COLO668 (cell line): Measurements from ENCODE around the gene SREK1IP1.

Experiments
- DNase-seq: peaks from one replicate; lab custom pipeline; 2025; ENCODE audit not compliant: unreplicated experiment; lab: John Stamatoyannopoulos, UW

SREK1IP1 gene

DNA sequence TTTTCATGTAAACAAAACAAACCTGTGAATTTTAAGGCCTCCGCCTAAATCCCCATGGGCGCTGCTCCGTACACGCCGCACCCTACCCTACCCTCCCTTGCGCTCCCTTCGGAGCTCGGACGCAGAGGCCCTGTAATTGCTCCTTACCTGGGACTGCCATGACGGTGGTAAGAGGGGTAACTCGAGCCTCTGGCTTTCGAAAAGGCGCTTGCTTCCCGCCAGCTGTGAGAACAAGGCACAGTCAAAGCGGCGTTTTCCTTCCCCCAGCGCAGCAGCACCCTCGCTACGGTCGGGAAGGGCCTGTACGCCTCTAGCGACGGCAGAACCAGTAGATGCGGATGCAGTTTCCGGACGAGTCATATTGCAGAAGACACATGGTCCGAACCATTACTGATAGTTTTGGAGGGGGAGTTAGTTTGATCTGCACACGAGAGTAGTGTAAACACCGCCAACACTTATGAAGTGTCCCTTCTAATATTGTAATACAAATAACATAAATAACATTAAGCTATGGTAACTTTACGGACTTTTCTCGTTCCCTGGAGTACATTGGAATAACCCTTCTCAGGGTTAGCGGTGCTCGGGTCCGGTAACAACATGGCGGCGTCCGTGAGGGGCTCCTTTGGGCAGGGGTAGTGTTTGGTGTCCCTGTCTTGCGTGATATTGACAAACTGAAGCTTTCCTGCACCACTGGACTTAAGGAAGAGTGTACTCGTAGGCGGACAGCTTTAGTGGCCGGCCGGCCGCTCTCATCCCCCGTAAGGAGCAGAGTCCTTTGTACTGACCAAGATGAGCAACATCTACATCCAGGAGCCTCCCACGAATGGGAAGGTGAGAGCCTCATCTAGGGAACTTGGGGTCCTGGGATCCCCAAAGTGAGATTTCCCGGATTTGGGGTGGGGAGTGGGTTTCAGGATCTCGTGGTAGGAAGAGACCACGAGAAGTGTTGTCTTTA lies at the start of gene SREK1IP1, which contains the start of gene CWC27:
TSS of gene SREK1IP1 (minus strand) at position 334 of the 955 bp plus-strand sequence. CDS start at position 160, 174 bp downstream.
TSS of gene CWC27 (plus strand) at position 573 of the 955 bp plus-strand sequence. CDS start at position 790, 217 bp downstream.
- DNase-seq: peak; percentile 76

DNA sequence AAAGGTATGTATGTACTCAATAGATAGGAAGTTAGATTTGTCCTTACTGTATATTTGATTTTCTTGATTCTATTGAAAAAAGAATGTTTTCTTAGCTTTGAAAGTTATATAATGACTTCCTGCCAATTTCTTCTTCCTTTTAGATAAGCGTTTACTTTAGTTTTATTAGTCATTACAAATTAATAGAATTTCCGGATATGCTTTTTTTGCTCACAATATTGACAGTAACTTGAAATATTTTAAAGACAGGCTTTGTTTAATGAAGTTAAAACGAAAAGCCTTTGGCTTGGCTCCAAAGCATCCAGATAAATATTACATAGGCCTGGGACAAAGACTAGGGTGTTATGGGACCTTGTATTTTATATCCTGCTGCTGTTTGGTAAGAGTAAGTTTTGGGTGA lies 49.8 kb upstream of the SREK1IP1 start:
- DNase-seq: no peak

- DNase-seq: no peak
Observed at GRCh38 chr5:64814073-64814472, 45.6 kb upstream of the SREK1IP1 start.

DNA sequence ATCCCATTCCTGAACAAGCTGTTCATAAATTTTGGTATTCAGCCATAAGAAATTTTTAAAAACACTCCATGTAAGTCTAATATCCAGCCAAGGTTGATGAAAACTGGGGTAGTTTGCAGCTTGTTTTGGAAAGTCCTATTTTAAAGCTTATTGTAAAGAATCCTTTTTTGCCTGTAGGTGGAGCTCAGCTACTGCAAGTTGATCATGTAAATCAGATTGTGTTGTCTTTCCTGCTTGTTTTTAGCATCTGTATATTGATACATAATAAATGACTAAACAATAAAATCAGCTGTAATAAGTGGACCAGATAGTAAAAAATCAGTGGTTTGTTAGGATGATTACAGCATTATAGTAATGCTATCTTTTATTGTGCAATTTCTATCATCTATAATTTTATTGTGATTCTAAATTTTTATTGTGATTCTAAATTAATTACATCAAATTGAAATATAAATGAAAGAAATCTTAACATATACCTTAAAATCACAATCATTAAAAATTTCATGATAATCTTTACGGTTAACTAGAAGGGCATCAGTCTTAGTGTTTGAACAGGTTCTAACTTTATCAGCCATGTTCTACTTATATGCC lies 42.7 kb upstream of the SREK1IP1 start:
- peak; percentile 8 for DNase-seq

DNA sequence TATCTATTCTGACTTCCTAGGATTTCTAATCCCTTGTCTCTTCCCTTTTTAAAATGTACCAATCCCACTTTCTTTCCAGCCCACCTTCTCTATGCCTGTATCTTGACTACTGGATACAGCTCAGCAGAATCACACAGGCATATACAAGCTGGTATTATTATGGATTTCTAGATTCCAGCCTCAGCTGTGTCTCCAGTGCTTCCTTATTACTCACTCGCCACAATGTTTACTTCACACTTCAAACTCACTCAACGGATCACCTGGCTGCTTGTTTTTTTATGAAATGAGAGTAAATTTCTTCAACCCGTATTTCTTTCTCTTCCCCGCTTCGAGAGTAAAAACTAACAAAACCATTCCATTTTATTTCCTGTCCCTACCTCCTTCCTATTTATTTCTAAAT lies 39.0 kb upstream of the SREK1IP1 start:
- DNase-seq: no peak

DNA sequence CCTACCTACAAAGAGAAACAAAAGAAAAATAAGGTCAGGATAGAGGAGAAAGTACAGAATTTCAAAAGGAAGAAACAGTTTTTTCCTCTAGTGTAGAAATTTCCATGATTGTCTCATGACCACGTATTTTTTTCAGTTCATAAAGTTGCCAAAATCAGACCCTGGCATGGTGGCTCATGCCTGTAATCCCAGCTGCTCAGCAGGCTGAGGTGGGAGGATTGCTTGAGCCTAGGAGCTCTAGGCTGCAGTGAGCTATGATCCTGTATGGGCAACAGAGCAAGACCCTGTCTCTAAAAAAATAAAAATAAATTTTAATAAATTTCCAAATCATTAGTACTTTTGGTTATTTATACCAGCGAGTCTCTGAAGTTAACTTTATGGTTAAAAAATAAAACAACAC lies 38.0 kb upstream of the SREK1IP1 start:
- DNase-seq: no peak

DNA sequence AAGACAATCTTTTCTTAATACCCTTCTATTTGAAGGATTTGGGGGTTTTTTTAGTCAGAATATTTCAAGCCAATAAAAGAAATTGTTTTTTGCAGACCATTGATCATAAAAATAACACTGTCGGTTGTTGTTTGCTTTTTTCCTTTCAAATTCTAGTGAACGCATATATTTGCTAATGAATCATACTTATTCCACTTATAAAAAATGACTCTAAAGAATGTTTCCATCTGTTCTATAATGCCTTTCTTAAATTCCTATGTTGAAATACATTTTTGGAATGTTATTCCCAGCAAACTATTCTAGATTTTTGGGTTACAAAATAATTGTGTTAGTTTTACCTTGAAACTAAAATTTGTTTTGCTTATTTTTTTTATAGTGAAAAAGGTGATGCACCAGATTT lies 32.4 kb upstream of the SREK1IP1 start:
- no peak for DNase-seq

DNA sequence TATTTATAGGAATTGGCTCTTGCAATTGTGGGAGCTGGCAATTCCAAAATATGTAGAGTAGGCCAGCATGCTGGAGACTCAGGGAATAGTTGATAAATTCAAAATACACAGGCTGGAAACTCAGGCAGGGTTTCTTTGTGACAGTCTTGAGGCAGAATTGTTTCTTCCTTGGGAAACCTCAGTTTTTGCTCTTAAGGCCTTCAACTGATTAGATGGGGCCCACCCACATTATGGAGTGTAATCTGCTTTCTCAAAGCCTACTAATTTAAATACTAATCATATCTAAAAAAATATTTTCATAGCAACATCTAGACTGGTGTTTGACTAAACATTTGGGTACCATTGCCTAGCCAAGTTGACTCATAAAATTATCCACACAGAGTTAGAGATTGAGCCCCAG lies 27.8 kb upstream of the SREK1IP1 start:
- DNase-seq: no peak

DNA sequence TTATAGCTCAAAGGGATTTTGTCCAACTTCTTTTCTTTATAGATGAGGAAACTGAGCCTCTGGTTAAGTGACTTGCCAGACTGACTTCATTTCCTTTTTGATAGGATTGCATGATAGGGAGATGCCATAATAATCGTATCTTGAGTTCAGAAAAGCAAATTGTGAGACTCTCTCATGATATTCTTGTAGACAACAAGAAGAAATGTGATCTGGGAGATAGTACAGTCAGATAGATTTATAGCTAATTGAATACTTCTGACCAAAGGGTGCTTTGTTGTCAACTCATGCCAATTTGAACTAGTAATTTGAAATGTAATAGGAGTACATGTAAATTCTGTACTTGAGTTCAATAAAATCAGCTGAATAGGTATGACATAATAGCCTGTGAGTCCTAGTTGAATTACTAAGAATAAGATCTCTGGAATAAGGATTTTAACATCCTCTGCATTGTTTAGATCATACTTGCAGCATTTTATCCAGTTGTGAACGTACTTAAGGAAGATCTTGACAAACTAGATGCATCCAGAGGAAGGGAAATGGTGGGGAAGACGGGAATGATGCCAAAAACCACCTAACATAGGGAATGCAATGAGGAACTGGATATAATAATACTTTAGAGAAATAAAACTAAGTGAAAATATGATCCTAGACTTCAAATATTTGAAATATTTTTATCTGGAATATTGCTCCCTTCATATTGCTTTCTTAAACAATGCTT lies 25.7 kb upstream of the SREK1IP1 start:
- no peak for DNase-seq

- no peak for DNase-seq
Observed at GRCh38 chr5:64792469-64792868, 24.0 kb upstream of the SREK1IP1 start.

DNA sequence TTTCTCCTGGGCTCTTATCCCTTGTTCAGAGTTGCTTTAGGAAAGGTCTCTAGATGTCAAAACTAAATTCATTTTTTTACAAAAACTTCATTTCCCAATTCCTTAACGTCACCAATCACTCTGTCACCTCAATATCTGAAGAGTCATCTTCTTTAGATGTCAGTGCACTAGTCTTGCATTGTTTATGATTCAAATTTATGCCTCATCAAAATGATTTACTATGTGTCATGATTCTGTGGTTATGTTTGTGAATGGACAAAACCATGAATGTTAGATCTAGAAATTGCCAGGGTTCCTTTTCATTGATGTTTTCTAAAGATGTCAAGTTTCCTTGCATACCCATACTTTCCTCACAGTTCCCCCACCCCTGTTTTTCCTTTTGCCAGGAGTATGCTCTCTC lies 21.7 kb upstream of the SREK1IP1 start:
- DNase-seq: no peak

- DNase-seq: no peak
Observed at GRCh38 chr5:64789457-64789856, 21.0 kb upstream of the SREK1IP1 start.

DNA sequence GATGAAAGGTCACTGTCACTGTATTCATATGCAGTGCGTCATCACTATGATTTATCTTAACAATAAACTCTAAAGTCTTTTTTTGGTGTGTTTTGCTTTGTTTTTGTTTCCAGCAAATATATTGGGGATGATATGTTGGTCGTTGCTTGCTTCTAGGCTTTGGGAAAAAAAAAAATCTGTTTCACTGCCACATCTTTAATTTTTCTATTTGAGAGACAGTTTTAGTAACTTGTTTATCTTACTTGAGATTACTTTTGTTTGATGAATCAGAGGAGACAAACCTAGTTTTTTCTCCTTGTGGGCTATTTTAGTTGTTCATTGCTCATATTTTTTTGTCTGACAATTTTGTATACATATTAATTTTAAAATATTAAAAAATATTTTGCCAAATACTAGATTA lies 19.7 kb upstream of the SREK1IP1 start:
- no peak for DNase-seq

DNA sequence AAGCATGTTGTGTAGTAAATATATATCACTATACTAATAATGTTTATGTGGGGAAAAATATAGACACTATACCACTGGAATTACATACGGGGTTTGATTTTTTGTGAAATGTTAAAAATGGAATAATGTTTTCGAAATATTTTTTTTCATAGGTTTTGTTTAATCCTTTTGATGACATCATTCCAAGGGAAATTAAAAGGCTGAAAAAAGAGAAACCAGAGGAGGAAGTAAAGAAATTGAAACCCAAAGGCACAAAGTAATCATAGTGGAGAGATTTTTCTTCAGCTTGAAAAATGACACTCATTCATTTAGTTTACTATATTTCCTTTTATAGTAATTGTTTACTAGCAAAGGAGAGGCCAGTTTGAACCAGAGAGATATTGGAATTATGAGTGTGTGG lies 17.9 kb upstream of the SREK1IP1 start:
- DNase-seq: no peak

GRCh38 chr5:64784451-64785025 lies 16.0 kb upstream of the SREK1IP1 start:
- DNase-seq: peak; percentile 61

- DNase-seq: no peak
Observed at GRCh38 chr5:64775291-64775690, 6.8 kb upstream of the SREK1IP1 start.

DNA sequence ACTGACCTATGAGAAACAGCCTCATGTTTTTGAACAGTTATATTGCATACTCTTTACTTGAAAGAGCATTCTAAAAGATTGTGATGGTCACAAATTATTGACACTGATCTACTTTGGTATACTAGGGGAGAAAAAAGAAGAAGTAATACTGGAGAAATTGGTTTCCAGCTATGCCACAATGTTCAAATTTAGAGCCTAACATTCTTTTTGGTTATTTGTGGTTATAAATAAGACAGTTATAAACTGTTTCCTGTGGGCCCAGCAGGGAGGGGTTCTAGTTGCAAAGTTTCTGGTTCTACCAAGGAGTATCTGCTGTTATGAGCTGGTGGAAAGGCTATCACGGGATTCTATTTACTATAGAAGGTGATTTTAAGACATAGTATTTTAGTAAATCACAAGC lies 5.0 kb upstream of the SREK1IP1 start:
- no peak for DNase-seq

DNA sequence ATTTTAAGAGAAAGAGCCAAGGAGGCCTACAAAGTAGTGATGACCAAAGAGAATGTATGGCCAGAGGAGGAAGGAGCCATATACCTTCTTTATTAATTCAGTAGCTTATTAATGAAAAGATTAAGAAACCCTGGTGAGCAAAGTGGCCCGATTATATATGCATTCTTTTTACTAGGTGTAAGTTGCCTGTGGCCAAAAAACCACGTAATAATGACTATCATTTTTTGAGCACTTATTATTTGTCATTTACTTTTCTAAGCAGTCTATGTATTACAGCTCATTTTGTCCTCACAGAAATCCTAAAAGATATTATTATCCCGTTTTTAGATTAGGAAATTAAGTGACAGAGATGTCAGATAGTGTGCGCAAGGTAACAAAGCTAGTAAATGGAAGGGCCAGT lies 3.2 kb upstream of the SREK1IP1 start:
- DNase-seq: no peak

- DNase-seq: no peak
Observed at GRCh38 chr5:64769855-64770254, 1.4 kb upstream of the SREK1IP1 start.

- DNase-seq: no peak
Observed at GRCh38 chr5:64767959-64768357, 533 bp downstream of the SREK1IP1 start.

DNA sequence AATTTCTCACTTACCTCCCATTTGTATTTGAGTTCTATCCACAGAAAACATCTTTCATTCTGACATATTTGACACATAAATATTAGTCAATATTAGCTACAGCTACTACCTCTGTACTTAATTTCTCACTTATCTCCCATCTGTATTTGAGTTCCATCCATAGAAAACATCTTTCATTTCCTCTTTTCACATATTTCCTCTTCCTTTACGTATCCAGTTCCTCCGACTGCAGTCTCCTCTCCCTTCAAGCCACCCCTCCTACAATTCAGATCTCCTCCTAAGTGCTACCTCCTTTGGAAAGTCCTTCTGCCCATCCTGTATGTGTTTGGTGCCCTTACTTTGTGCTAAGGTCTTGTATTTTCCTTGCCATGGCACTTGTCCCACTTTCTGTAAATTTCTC lies 1.6 kb downstream of the SREK1IP1 start:
- no peak for DNase-seq
